SK-N-SH (cell line): ENCODE results near the gene MBD2. TPM values are rescaled to one million over a fixed set of nuclear protein-coding genes. Genes with fewer than 3 reads are reported as not detected.

Source experiments
- CTCF ChIA-PET: fragments of 300-600, 350-600 bp; formaldehyde crosslinking; extraction: SDS; loops from one replicate; lab custom pipeline; 2021; lab: Yijun Ruan, JAX
- POLR2A ChIA-PET: fragments of 350-600 bp; sonication (Branson Sonifier 250); formaldehyde crosslinking; extraction: SDS; loops from one replicate; lab custom pipeline; 2020; ENCODE audit warnings: antibody characterized with exemption, inconsistent platforms; lab: Yijun Ruan, JAX
- DNase-seq: peaks from one replicate; pipeline ENCODE4 v3.0.0; 2012
- H2AFZ ChIP-seq: fragments of 200-600 bp; sonication (generic); 2 replicates; pipeline ENCODE4 v1.8.1; 2016; ENCODE audit warnings: antibody characterized with exemption, mild to moderate bottlenecking, low read depth
- H3F3A ChIP-seq: fragments of 200-600 bp; sonication (generic); replicated peaks from 2 replicates; pipeline ENCODE3; 2016; ENCODE audit warnings: antibody characterized with exemption, mild to moderate bottlenecking; ENCODE audit not compliant: insufficient read depth
- H3K27ac ChIP-seq, 2 experiments: fragments of 200-500 bp in 1 of 2; fragments of 200-600 bp in 1 of 2; sonication (Bioruptor generic) in 1 of 2; sonication (generic), shearing (Covaris generic) in 1 of 2; 2 replicates each; pipeline versions ENCODE4 v1.5.1 to v1.6.1; 2014 to 2016; ENCODE audit warnings: low read depth in 2 of 2, inconsistent platforms in 1 of 2, low read length in 1 of 2, mild to moderate bottlenecking in 1 of 2, mixed read lengths in 1 of 2
- H3K27me3 ChIP-seq: fragments of 200-600 bp; sonication (generic), shearing (Covaris generic); 2 replicates; pipeline ENCODE4 v1.6.1; 2016; ENCODE audit warnings: mixed run types; ENCODE audit not compliant: insufficient read depth
- H3K36me3 ChIP-seq, 2 experiments: fragments of 200-500 bp in 1 of 2; fragments of 200-600 bp in 1 of 2; sonication (Bioruptor generic) in 1 of 2; sonication (generic) in 1 of 2; replicated peaks in 1 of 2; 2 replicates each; pipeline versions ENCODE3 to v1.5.1; 2014 to 2016; ENCODE audit warnings: low read length in 1 of 2, mild to moderate bottlenecking in 1 of 2; ENCODE audit not compliant: insufficient read depth in 2 of 2, control insufficient read depth in 1 of 2
- H3K4me1 ChIP-seq, 2 experiments: fragments of 200-500 bp in 1 of 2; fragments of 200-600 bp in 1 of 2; sonication (Bioruptor generic) in 1 of 2; sonication (generic), shearing (Covaris generic) in 1 of 2; 2 replicates each; pipeline versions ENCODE4 v1.5.1 to v1.6.1; 2014 to 2016; ENCODE audit warnings: low read depth in 1 of 2, low read length in 1 of 2, mixed run types in 1 of 2; ENCODE audit not compliant: insufficient read depth in 2 of 2, control insufficient read depth in 1 of 2
- H3K4me2 ChIP-seq: fragments of 200-600 bp; sonication (generic), shearing (Covaris generic); 2 replicates; pipeline ENCODE4 v1.6.1; 2017; ENCODE audit warnings: mixed run types
- H3K4me3 ChIP-seq, 2 experiments: fragments of 200-500 bp in 1 of 2; fragments of 200-600 bp in 1 of 2; sonication (Bioruptor generic) in 1 of 2; sonication (generic), shearing (Covaris generic) in 1 of 2; 2 replicates each; pipeline versions ENCODE4 v1.5.1 to v1.8.1; 2014 to 2016; ENCODE audit warnings: low read depth in 2 of 2, inconsistent platforms in 1 of 2, low read length in 1 of 2, mild to moderate bottlenecking in 1 of 2, mixed read lengths in 1 of 2, moderate library complexity in 1 of 2
- H3K79me2 ChIP-seq: fragments of 200-600 bp; sonication (generic); 2 replicates; pipeline ENCODE4 v1.8.1; 2017; ENCODE audit warnings: mild to moderate bottlenecking; ENCODE audit not compliant: insufficient read depth
- H3K9ac ChIP-seq: fragments of 200-600 bp; sonication (generic); 2 replicates; pipeline ENCODE4 v1.6.1; 2017; ENCODE audit warnings: mixed run types
- H3K9me2 ChIP-seq: fragments of 200-600 bp; sonication (generic); 2 replicates; pipeline ENCODE4 v1.6.1; 2017; ENCODE audit warnings: mixed run types
- H3K9me3 ChIP-seq: fragments of 200-600 bp; sonication (generic); 2 replicates; pipeline ENCODE4 v1.6.1; 2017; ENCODE audit warnings: mixed run types, mild to moderate bottlenecking, moderate library complexity
- H4K20me1 ChIP-seq: fragments of 200-600 bp; sonication (generic); 2 replicates; pipeline ENCODE4 v1.6.1; 2017; ENCODE audit warnings: mild to moderate bottlenecking, mixed run types; ENCODE audit not compliant: insufficient read depth
- CTCF ChIP-seq: fragments of 200-600 bp; sonication (generic); IDR thresholded peaks from 2 replicates; pipeline ENCODE4 v1.6.1; 2017; ENCODE audit warnings: antibody characterized with exemption, mild to moderate bottlenecking, moderate library complexity
- EP300 ChIP-seq, 2 experiments: IDR thresholded peaks; 2 replicates each; pipeline versions ENCODE4 v1.4.0 to v1.6.1; 2012; ENCODE audit warnings: borderline replicate concordance in 1 of 2, low read depth in 1 of 2, low read length in 1 of 2
- FOSL2 ChIP-seq: IDR thresholded peaks from 2 replicates; pipeline ENCODE4 v1.4.0; 2012; ENCODE audit warnings: low read depth, mild to moderate bottlenecking, moderate library complexity, borderline replicate concordance
- GABPA ChIP-seq: IDR thresholded peaks from 2 replicates; pipeline ENCODE4 v1.4.0; 2012; ENCODE audit warnings: low read depth, mild to moderate bottlenecking
- JUND ChIP-seq: IDR thresholded peaks from 2 replicates; pipeline ENCODE4 v1.4.0; 2012
- RFX5 ChIP-seq: IDR thresholded peaks from 2 replicates; pipeline ENCODE4 v1.6.1; 2012; ENCODE audit warnings: mild to moderate bottlenecking, improper control_type of control experiment, low read length
- RXRA ChIP-seq: IDR thresholded peaks from 2 replicates; pipeline ENCODE4 v1.4.0; 2012; ENCODE audit warnings: low read depth, mild to moderate bottlenecking, borderline replicate concordance
- SMC3 ChIP-seq: IDR thresholded peaks from 2 replicates; pipeline ENCODE4 v1.6.1; 2012; ENCODE audit warnings: low read depth, low read length, improper control_type of control experiment
- TAF1 ChIP-seq: IDR thresholded peaks from 2 replicates; pipeline ENCODE4 v1.6.1; 2012; ENCODE audit warnings: low read depth, mild to moderate bottlenecking, low read length, moderate library complexity, borderline replicate concordance
- TCF12 ChIP-seq: IDR thresholded peaks from 2 replicates; pipeline ENCODE4 v1.4.0; 2012
- WGBS: methylation state at CpG from one replicate; pipeline ENCODE4 v1.1.6; 2017; ENCODE audit warnings: low lambda C conversion rate; 5-methylcytosine and 5-hydroxymethylcytosine counted together
- polyA plus RNA-seq, 3 experiments: library from polyadenylated mRNA; depleted of rRNA; stranded (reverse); fragments of >200 nt; gene quantifications; 2 replicates each; pipeline ENCODE4 v1.2.3, GENCODE V29; 2012

The MBD2 gene
- polyA plus RNA-seq, 1 of the 3 experiments (the other 2 are of a cell fraction), result 12.5 TPM

- CTCF ChIA-PET, result no interaction called here
- H3K27me3 ChIP-seq, result no peaks in the 10 kb centered on the region
- no peak overlapping the region for H3K9ac ChIP-seq
- no peaks in the 10 kb centered on the region for H3K9me2 ChIP-seq
- TF ChIP-seq EP300 (IDR thresholded peaks at IDR 0.05; ENCODE audit: borderline replicate concordance in 1 of 2, low read depth in 1 of 2, low read length in 1 of 2), result no peak
- TF ChIP-seq FOSL2, result no peak
- no peak for TF ChIP-seq JUND
- TF ChIP-seq CTCF, result no peak
- TF ChIP-seq TAF1, result no peak
- TF ChIP-seq RXRA, result no peak
- no peaks in the 10 kb centered on the region for H3K9me3 ChIP-seq
- H3K4me3 ChIP-seq, result no peak overlapping the region
- no peaks in the 10 kb centered on the region for H4K20me1 ChIP-seq
- no peak overlapping the region for H3K4me2 ChIP-seq
- no peaks in the 10 kb centered on the region for H3K36me3 ChIP-seq
- 77% methylated on average over 10 of the region's 10 CpGs for WGBS
- DNase-seq, result no peak
- H3K4me1 ChIP-seq, result peaks cover 0 to 5% of the 10 kb centered on the region in 2 experiments; a peak in 2 of 4 replicates
- POLR2A ChIA-PET, result no interaction called here
- H3K27ac ChIP-seq, result no peak overlapping the region
- H2AFZ ChIP-seq, result no peak overlapping the region
- H3K79me2 ChIP-seq, result no peaks in the 10 kb centered on the region
- H3F3A ChIP-seq, result no peaks in the 10 kb centered on the region
These were observed 29.8 kb upstream of the MBD2 start for GRCh38 chr18:54254265-54254758.

- no peaks in the 10 kb centered on the region for H3K36me3 ChIP-seq
- CTCF ChIA-PET, result interaction anchor here (0.9 to 1.2 kb wide), 2 partner anchors 10 to 18 kb away, joined by 3 to 4 read pairs; partner anchors contain the start of gene POLI
- no peak overlapping the region for H3K27ac ChIP-seq
- no peaks in the 10 kb centered on the region for H3K9me2 ChIP-seq
- TF ChIP-seq TCF12 (no peak), SMC3 (no peak), GABPA (no peak), RFX5 (no peak)
- TF ChIP-seq, all 33 proteins: peak for 0
- no peaks in the 10 kb centered on the region for H3F3A ChIP-seq
- H2AFZ ChIP-seq, result no peak overlapping the region
- H3K79me2 ChIP-seq, result no peaks in the 10 kb centered on the region
- no peaks in the 10 kb centered on the region for H3K9me3 ChIP-seq
- H3K4me1 ChIP-seq, result peaks cover 0 to 10% of the 10 kb centered on the region in 2 experiments; a peak in 2 of 4 replicates
- 77% methylated on average over 4 of the region's 4 CpGs for WGBS
- no peak overlapping the region for H3K4me2 ChIP-seq
- no peak overlapping the region for H3K9ac ChIP-seq
- POLR2A ChIA-PET, result interaction anchor here (0.6 kb wide), 1 partner anchor 10 kb away, joined by 3 read pairs; no protein-coding TSS in a partner anchor
- no peaks in the 10 kb centered on the region for H4K20me1 ChIP-seq
- H3K27me3 ChIP-seq, result no peaks in the 10 kb centered on the region
- no peak overlapping the region for H3K4me3 ChIP-seq
- no peak for DNase-seq
These were observed 27.3 kb upstream of the MBD2 start for GRCh38 chr18:54251606-54252390.
